Lung (tissue), 12 donors: ENCODE data around the gene HS1BP3. TPM values are rescaled to one million over a fixed set of nuclear protein-coding genes. Genes with fewer than 3 reads are reported as not detected.
A peak's percentile ranks its signal among the peaks of the same experiment; 100 is the strongest.

Source experiments
- ATAC-seq: fragments of 200-7000 bp; cut with Tn5 transposase; one replicate; pipeline ENCODE4 v1.9.1; 2020; ENCODE audit warnings: moderate number of reproducible peaks; ENCODE audit not compliant: insufficient read depth, low FRiP score
- DNase-seq, 3 donors: peaks; one replicate each; pipeline ENCODE4 v3.0.0-alpha.2; 2013 to 2017
- H3K27ac ChIP-seq, 2 donors: one replicate each; pipeline ENCODE4 v1.5.1; 2013; ENCODE audit warnings: mild to moderate bottlenecking in 2 of 2, moderate library complexity in 2 of 2, control low read depth in 1 of 2, inconsistent platforms in 1 of 2, low read depth in 1 of 2, low read length in 1 of 2
- H3K27me3 ChIP-seq, 3 donors: one replicate each; pipeline ENCODE4 v1.5.1; 2013; ENCODE audit warnings: low read length in 2 of 3; ENCODE audit not compliant: control insufficient read depth in 3 of 3, insufficient read depth in 3 of 3
- H3K36me3 ChIP-seq, 4 donors: one replicate each; pipeline ENCODE4 v1.5.1; 2013; ENCODE audit warnings: low read length in 4 of 4, mild to moderate bottlenecking in 1 of 4, moderate library complexity in 1 of 4; ENCODE audit not compliant: control insufficient read depth in 4 of 4, insufficient read depth in 4 of 4
- H3K4me1 ChIP-seq, 5 donors: one replicate each; pipeline ENCODE4 v1.5.1; 2013; ENCODE audit warnings: low read length in 5 of 5, mild to moderate bottlenecking in 2 of 5, moderate library complexity in 1 of 5; ENCODE audit not compliant: control insufficient read depth in 5 of 5, insufficient read depth in 5 of 5
- H3K4me3 ChIP-seq: one replicate; pipeline ENCODE4 v1.5.1; 2013; ENCODE audit warnings: mild to moderate bottlenecking, control low read depth, moderate library complexity
- H3K9ac ChIP-seq, 2 donors: one replicate each; pipeline ENCODE4 v1.5.1; 2013; ENCODE audit warnings: low read length in 2 of 2, control low read depth in 1 of 2; ENCODE audit not compliant: insufficient read depth in 1 of 2
- H3K9me3 ChIP-seq, 4 donors: one replicate each; pipeline ENCODE4 v1.5.1; 2013; ENCODE audit warnings: low read length in 3 of 4, mild to moderate bottlenecking in 1 of 4, moderate library complexity in 1 of 4; ENCODE audit not compliant: control insufficient read depth in 4 of 4, insufficient read depth in 3 of 4
- WGBS, 2 donors: extraction: QIAGEN DNeasy Blood & Tissue Kit; methylation state at CpG; one replicate each; pipeline ENCODE4 v1.1.7; 2013; 5-methylcytosine and 5-hydroxymethylcytosine counted together
- polyA plus RNA-seq, 2 donors: library from polyadenylated mRNA; stranded (reverse); fragments of 200-250 nt; gene quantifications; one replicate each; pipeline ENCODE4 v1.2.1, GENCODE V29; 2013
- total RNA-seq, 2 donors: library from RNA; depleted of rRNA in 1 of 2; stranded (reverse); fragments of >200 nt in 1 of 2; gene quantifications; one replicate each; pipeline ENCODE4 v1.2.1, GENCODE V29; 2014 to 2021
- TF ChIP-seq, protein P1 (sequence below): IDR thresholded peaks from 2 replicates; pipeline ENCODE4 v1.5.1; 2012; ENCODE audit warnings: mild to moderate bottlenecking; ENCODE audit errors: control extremely low read depth, extremely low read depth
- donor health status: control.
- donor health status: control.
- donor health status: Bipolar disorder and iron deficiency.
- donor health status: healthy.
- donor health status: DM: yes; HTN: yes; CAD: no.

Gene HS1BP3
- total and polyA plus RNA-seq, 4 donors, result 25.4 to 41.4 (median 33.4) TPM

DNA sequence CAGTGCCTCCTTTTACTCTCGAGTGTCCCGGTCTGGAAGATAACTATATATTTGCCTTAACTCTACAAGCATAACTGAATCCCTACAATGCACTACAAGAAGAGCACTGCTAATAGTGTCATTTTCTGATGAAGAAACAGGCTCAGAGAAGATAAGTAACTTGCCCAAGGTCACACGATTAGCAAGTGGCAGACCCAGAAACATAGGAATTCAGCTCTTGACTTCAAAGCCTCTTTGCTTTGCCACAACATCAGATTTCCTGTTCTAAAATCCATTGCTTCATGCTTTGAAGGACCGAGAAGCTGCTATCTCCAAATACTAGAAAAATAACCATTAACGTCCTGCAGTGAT lies 65.6 kb downstream of the HS1BP3 start:
- Histone ChIP-seq H3K9me3 (peaks cover 0 to 7% (median 1%) of the 10 kb centered on the region in 4 donors), H3K27me3 (no peaks in the 10 kb centered on the region), H3K9ac (no peak overlapping the region), H3K4me3 (no peak overlapping the region), H3K4me1 (peaks cover 0 to 29% (median 13%) of the 10 kb centered on the region in 5 donors), H3K27ac (no peak overlapping the region), H3K36me3 (no peaks in the 10 kb centered on the region)
- DNase-seq, result no peak
- ATAC-seq, result no peak
- WGBS, 2 donors, result 64 to 84% methylated on average over 5 of the region's 5 CpGs
- TF ChIP-seq, protein P1, sequence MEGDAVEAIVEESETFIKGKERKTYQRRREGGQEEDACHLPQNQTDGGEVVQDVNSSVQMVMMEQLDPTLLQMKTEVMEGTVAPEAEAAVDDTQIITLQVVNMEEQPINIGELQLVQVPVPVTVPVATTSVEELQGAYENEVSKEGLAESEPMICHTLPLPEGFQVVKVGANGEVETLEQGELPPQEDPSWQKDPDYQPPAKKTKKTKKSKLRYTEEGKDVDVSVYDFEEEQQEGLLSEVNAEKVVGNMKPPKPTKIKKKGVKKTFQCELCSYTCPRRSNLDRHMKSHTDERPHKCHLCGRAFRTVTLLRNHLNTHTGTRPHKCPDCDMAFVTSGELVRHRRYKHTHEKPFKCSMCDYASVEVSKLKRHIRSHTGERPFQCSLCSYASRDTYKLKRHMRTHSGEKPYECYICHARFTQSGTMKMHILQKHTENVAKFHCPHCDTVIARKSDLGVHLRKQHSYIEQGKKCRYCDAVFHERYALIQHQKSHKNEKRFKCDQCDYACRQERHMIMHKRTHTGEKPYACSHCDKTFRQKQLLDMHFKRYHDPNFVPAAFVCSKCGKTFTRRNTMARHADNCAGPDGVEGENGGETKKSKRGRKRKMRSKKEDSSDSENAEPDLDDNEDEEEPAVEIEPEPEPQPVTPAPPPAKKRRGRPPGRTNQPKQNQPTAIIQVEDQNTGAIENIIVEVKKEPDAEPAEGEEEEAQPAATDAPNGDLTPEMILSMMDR, result no peak

DNA sequence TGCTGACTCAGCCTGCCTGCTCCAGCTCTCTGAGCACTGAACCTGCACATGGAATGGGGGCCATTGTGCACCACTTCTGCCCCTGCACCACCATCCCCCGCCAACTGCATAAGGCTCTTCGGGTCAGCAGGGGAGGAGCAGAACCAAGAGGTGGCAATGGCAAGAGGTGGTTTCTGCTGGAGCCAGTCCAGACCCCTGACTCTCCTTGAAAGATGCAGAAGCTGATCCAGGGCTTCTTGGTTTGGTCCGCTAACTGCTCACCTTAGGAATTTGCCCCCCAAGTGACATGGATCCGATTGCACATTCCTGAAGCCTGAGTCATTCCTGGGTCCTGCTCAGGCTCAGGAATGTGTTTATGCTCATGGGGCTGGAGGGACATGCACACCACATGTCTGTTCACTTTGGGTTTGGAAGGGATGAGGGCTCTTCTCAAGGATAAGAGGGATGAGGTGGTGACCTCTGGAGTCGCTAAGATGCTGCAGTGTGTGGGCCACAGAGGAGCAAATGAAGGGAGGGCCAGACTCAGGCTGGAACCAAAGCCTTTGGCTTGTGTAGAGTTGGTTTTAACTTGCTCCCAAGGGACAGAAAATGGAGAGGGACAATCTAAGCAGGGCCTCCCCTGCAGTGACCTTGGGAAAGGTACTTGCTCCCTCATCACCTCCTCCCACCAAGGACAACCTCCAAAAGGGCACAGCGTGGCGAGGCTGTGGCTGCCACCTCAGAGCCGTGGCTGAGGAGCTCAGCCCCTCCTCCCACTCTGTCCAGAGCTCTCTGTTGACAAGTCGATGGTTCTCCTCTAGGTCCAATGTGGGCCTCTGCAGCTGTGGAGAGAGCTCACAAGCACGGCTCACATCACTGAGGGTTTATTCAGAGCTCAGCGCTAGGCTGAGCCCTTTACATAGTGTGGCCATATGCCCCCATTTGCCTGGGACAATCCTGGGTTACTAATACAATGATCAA lies 66.2 kb downstream of the HS1BP3 start:
- Histone ChIP-seq H3K9me3 (peaks cover 0 to 7% (median 1%) of the 10 kb centered on the region in 4 donors), H3K4me3 (no peak overlapping the region), H3K4me1 (peaks cover 0 to 25% (median 13%) of the 10 kb centered on the region in 5 donors), H3K27me3 (no peaks in the 10 kb centered on the region), H3K36me3 (no peaks in the 10 kb centered on the region), H3K9ac (no peak overlapping the region), H3K27ac (peak overlapping the region in 1 of 2 donors; percentile 44)
- DNase-seq (peak; percentile 83 to 89 (median 85)), ATAC-seq (peak; percentile 22)
- 69 to 77% methylated on average over 11 of the region's 11 CpGs for WGBS, 2 donors
- TF ChIP-seq, protein P1, result no peak

DNA sequence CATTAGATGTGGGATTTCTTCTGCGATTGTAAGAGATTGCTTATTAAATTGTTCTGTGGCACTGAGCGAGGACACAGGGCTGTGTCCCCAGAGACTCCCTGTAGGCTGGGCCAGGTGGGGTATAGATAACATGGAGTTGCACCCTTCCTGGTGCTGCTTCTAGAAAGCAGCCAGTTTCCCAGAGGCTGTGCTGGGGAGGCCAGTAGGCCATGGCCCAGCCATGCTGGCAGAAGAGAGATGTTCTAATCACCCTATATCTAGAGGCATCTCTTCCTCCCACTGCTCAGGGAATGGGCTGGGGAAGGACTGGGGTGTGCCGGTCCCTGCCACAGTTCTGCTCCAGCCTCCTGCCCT lies 66.9 kb downstream of the HS1BP3 start:
- peaks cover 0 to 7% (median 1%) of the 10 kb centered on the region in 4 donors for H3K9me3 ChIP-seq
- no peaks in the 10 kb centered on the region for H3K36me3 ChIP-seq
- peaks cover 3 to 26% (median 16%) of the 10 kb centered on the region in 5 donors for H3K4me1 ChIP-seq
- TF ChIP-seq, protein P1, result no peak
- DNase-seq, result no peak
- peak overlapping the region in 1 of 2 donors; percentile 44 for H3K27ac ChIP-seq
- peak; percentile 43 for ATAC-seq
- H3K27me3 ChIP-seq, result no peaks in the 10 kb centered on the region
- 79 to 91% methylated on average over 3 of the region's 3 CpGs for WGBS, 2 donors
- H3K4me3 ChIP-seq, result no peak overlapping the region
- no peak overlapping the region for H3K9ac ChIP-seq
